WI38 (cell line): ENCODE data around the gene ZBTB26.
"Not testable (repeated sequence)": the region's sequence is repeated elsewhere in the genome, so short reads cannot be mapped to it uniquely, and the experiment has no call there.

Experiments
- H3K4me3 ChIP-seq: 2 replicates; pipeline ENCODE4 v1.5.1; 2011; ENCODE audit warnings: low read depth, mild to moderate bottlenecking, control low read depth, low read length
- TF ChIP-seq, protein P1 (sequence below): IDR thresholded peaks from 2 replicates; pipeline ENCODE4 v1.5.1; 2012; ENCODE audit warnings: low read depth, mild to moderate bottlenecking, control low read depth, low read length

Gene ZBTB26

GRCh38 chr9:122904466-122904822 lies 26.9 kb downstream of the ZBTB26 start:
- TF ChIP-seq, protein P1, sequence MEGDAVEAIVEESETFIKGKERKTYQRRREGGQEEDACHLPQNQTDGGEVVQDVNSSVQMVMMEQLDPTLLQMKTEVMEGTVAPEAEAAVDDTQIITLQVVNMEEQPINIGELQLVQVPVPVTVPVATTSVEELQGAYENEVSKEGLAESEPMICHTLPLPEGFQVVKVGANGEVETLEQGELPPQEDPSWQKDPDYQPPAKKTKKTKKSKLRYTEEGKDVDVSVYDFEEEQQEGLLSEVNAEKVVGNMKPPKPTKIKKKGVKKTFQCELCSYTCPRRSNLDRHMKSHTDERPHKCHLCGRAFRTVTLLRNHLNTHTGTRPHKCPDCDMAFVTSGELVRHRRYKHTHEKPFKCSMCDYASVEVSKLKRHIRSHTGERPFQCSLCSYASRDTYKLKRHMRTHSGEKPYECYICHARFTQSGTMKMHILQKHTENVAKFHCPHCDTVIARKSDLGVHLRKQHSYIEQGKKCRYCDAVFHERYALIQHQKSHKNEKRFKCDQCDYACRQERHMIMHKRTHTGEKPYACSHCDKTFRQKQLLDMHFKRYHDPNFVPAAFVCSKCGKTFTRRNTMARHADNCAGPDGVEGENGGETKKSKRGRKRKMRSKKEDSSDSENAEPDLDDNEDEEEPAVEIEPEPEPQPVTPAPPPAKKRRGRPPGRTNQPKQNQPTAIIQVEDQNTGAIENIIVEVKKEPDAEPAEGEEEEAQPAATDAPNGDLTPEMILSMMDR, result no peak
- H3K4me3 ChIP-seq, result peak overlapping the region; percentile 97

DNA sequence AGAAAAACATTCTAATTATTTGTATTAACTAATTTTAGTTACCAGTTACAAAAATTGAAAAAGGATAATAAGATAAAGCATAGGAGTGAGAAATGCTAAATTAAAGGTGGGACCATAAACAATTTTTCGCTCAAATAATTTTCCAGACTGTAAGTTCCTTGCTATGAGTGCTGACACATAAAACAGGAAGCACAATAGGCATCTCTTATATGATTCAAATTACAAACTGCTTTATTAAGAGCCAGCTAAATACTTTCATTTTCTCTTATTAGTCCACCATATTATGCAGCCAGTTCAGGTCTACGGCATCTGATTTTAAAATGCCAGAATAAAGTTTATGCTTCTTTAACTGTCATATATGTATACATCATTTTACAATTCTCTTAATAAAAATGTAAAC lies 30.5 kb downstream of the ZBTB26 start:
- TF ChIP-seq, protein P1, result no peak
- no peak overlapping the region for H3K4me3 ChIP-seq

GRCh38 chr9:122897969-122898368 lies 33.3 kb downstream of the ZBTB26 start:
- no peak overlapping the region for H3K4me3 ChIP-seq
- TF ChIP-seq, protein P1, result no peak

- TF ChIP-seq, protein P1, result no peak
- H3K4me3 ChIP-seq, result no peak overlapping the region
Measured at GRCh38 chr9:122888480-122888879, 42.8 kb downstream of the ZBTB26 start.

DNA sequence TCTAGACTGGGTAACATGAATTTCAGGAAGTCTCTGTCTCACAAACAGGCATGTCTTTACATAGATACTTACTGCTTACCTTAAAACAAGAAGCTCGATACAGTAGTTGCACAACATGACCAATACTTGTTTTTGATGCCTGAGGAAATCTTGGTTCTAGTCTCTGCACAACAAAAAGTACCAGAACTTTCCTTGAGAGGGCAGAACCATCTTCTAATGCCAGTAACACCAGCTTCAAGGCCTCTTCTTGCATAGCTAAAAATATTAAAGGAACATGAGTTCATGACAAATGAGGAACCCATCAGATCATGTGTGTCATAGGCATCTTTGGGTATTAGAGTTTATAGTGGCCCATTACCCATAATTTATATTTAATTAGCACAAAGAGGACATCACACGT lies 48.2 kb downstream of the ZBTB26 start:
- TF ChIP-seq, protein P1, result no peak
- H3K4me3 ChIP-seq, result no peak overlapping the region

GRCh38 chr9:122879443-122879842 lies 51.9 kb downstream of the ZBTB26 start:
- H3K4me3 ChIP-seq, result no peak overlapping the region
- TF ChIP-seq, protein P1, result no peak

- TF ChIP-seq, protein P1, result no peak
- no peak overlapping the region for H3K4me3 ChIP-seq
Measured at GRCh38 chr9:122875523-122875922, 55.8 kb downstream of the ZBTB26 start.

GRCh38 chr9:122867276-122867675 lies 64.0 kb downstream of the ZBTB26 start:
- not testable (repeated sequence) for H3K4me3 ChIP-seq
